Measurements from ENCODE around the gene SHMT2. TPM values are rescaled to one million over a fixed set of nuclear protein-coding genes. Genes with fewer than 3 reads are reported as not detected.

SHMT2 gene
- total RNA-seq, 6 donors from 2014 or later = 37.9 to 92.0 (median 52.0) TPM

DNA sequence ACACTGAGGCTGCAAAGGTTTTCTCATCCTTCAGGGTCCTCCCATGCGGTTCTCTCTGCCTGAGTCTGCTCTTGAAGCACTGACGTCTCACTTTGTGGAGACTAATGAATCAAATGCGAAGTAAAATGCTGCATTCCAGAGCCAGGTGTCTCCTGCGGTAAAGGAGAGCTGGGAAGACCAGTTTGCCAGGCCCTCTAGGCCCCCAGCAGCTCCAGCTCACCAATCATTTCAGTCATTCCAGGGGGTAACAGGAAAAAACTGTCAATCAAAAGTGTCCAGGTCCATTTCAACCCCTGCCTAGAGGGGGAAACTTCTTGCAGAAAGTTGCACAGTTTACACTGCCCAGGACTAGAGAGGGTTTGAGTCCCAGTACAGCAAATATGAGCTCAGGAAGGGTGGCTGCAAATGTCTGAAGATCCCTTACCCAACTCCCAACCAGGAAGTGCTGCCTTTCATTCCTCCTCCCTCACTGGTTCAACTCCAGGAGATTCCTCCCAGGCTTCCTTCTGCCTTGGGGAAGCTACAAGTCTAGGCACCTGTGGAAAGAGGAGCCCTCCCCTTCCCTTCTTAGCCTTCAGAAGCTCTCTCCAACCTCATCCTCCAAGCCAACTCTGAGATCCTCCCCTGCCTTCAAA is 15.6 kb upstream of the SHMT2 start:
- no peak for DNase-seq
- Histone ChIP-seq H3K4me1 (peaks cover 31 to 53% (median 33%) of the 10 kb centered on the region in 4 donors), H3K27me3 (peaks cover 2 to 36% (median 24%) of the 10 kb centered on the region in 4 donors), H3K4me3 (no peak overlapping the region), H3K27ac (no peak overlapping the region), H3K36me3 (peaks cover 0 to 31% (median 13%) of the 10 kb centered on the region in 4 donors), H3K9me3 (no peaks in the 10 kb centered on the region)
- WGBS, 2 donors = 43 to 51% methylated on average over 4 of the region's 4 CpGs
- ATAC-seq (ENCODE audit: low FRiP score in 2 of 2) = no peak
- TF ChIP-seq, protein P1, sequence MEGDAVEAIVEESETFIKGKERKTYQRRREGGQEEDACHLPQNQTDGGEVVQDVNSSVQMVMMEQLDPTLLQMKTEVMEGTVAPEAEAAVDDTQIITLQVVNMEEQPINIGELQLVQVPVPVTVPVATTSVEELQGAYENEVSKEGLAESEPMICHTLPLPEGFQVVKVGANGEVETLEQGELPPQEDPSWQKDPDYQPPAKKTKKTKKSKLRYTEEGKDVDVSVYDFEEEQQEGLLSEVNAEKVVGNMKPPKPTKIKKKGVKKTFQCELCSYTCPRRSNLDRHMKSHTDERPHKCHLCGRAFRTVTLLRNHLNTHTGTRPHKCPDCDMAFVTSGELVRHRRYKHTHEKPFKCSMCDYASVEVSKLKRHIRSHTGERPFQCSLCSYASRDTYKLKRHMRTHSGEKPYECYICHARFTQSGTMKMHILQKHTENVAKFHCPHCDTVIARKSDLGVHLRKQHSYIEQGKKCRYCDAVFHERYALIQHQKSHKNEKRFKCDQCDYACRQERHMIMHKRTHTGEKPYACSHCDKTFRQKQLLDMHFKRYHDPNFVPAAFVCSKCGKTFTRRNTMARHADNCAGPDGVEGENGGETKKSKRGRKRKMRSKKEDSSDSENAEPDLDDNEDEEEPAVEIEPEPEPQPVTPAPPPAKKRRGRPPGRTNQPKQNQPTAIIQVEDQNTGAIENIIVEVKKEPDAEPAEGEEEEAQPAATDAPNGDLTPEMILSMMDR (IDR thresholded peaks at IDR 0.05) = no peak
- no peak for TF ChIP-seq EP300 (IDR thresholded peaks at IDR 0.05)
- TF ChIP-seq POLR2A (IDR thresholded peaks at IDR 0.05) = no peak
- TF ChIP-seq POLR2AphosphoS5 (IDR thresholded peaks at IDR 0.05) = no peak

DNA sequence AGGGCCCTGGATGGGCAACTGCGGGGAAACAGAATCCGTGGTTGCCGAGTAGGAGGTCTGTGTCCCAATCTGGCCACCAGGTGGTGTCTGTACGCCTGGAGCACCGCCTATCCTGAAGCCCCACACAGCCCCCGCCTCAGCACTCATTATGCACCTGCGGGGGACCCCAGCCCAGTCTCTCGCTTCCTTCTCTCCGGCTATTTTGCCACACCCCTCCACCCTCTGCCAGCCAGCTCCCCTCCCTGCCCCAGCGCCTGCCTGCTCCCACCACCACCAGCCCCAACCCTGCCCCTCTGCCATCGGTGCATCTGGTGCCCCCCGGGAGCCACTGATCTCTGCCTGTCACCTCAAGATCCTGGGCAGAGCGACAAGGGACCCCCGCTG is 15.1 kb upstream of the SHMT2 start:
- WGBS, 2 donors = 2 to 6% methylated on average over 14 of the region's 14 CpGs
- ATAC-seq (ENCODE audit: low FRiP score in 2 of 2) (peak; percentile 59 to 64), DNase-seq (peak; percentile 65 to 73)
- Histone ChIP-seq H3K4me3 (no peak overlapping the region), H3K4me1 (peaks cover 31 to 53% (median 33%) of the 10 kb centered on the region in 4 donors), H3K27ac (no peak overlapping the region), H3K9me3 (no peaks in the 10 kb centered on the region), H3K27me3 (peaks cover 2 to 40% (median 26%) of the 10 kb centered on the region in 4 donors), H3K36me3 (peaks cover 0 to 26% (median 11%) of the 10 kb centered on the region in 4 donors)
- TF ChIP-seq POLR2A (IDR thresholded peaks at IDR 0.05) = no peak
- TF ChIP-seq, protein P1 (IDR thresholded peaks at IDR 0.05) = peak; percentile 60 to 71 (median 70)

DNA sequence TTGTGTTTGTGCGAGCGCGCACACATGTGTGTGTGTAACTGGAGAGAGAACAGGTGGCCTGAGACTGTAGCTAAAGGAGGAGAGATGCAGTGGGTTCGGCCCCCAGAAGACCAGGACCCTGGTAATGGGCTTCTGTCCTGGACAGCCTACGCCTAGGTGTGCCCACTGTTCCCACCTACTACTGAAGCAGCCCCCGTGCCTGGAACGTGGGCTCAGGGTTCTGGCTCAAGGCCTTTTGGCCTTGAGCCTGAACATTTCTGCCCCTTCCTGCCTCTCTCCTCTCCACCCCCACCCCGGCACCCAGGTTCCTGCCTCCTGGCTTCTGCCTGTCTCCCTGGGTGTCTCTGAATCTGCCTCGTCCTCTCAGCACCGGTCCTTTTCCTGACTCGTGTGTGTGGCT is 14.4 kb upstream of the SHMT2 start:
- H3K4me3 ChIP-seq = no peak overlapping the region
- 33 to 38% methylated on average over 11 of the region's 11 CpGs for WGBS, 2 donors
- no peak overlapping the region for H3K27ac ChIP-seq
- peaks cover 0 to 19% (median 8%) of the 10 kb centered on the region in 4 donors for H3K36me3 ChIP-seq
- DNase-seq (no peak), ATAC-seq (ENCODE audit: low FRiP score in 2 of 2) (no peak)
- H3K9me3 ChIP-seq = no peaks in the 10 kb centered on the region
- H3K4me1 ChIP-seq = peaks cover 31 to 55% (median 33%) of the 10 kb centered on the region in 4 donors
- peaks cover 2 to 47% (median 33%) of the 10 kb centered on the region in 4 donors for H3K27me3 ChIP-seq
- no peak for TF ChIP-seq POLR2A (IDR thresholded peaks at IDR 0.05)
- TF ChIP-seq, protein P1 (IDR thresholded peaks at IDR 0.05) = no peak
- no peak for TF ChIP-seq POLR2AphosphoS5 (IDR thresholded peaks at IDR 0.05)
- no peak for TF ChIP-seq EP300 (IDR thresholded peaks at IDR 0.05)

DNA sequence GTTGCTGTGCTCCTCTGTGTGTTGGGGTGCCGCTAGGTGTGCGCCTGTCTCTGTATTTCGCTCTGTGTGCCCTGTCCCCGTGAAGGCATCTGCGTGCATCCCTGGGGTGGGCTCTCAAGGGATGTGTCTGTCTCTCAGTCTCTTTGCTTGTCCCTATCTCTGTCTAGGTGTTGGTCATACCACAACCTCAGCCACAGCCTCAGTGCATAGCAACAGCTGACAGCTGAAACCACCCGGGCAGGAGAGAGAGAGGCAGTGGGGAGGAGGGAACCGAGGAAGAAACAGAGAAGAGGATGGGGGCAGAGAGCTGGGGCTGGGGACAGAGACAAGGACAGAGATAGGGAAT is 13.9 kb upstream of the SHMT2 start:
- no peak overlapping the region for H3K27ac ChIP-seq
- H3K36me3 ChIP-seq = peaks cover 0 to 13% (median 5%) of the 10 kb centered on the region in 4 donors
- peaks cover 31 to 59% (median 33%) of the 10 kb centered on the region in 4 donors for H3K4me1 ChIP-seq
- TF ChIP-seq POLR2AphosphoS5 (IDR thresholded peaks at IDR 0.05) = no peak
- TF ChIP-seq, protein P1 (IDR thresholded peaks at IDR 0.05) = no peak
- TF ChIP-seq POLR2A (IDR thresholded peaks at IDR 0.05) = no peak
- no peak for TF ChIP-seq EP300 (IDR thresholded peaks at IDR 0.05)
- H3K4me3 ChIP-seq = peak overlapping the region in 2 of 4 donors; percentile 49 to 51
- DNase-seq (no peak), ATAC-seq (ENCODE audit: low FRiP score in 2 of 2) (peak in 1 of 2 donors; percentile 1)
- WGBS, 2 donors = 0 to 23% methylated on average over 2 to 7 of the region's 7 CpGs
- H3K27me3 ChIP-seq = peaks cover 3 to 52% (median 36%) of the 10 kb centered on the region in 4 donors
- no peaks in the 10 kb centered on the region for H3K9me3 ChIP-seq

Data from upper lobe of left lung (tissue), 6 donors.